ENCODE results near the gene CIZ1.

- TF ChIP-seq CTCF (IDR thresholded peaks at IDR 0.05) = no peak
- no peak for TF ChIP-seq REST (IDR thresholded peaks at IDR 0.05; ENCODE audit: insufficient read depth in 1 of 2, low read depth in 2 of 2, low read length in 1 of 2)
- TF ChIP-seq TCF7L2 (IDR thresholded peaks at IDR 0.05; ENCODE audit: low read depth, low read length) = no peak
- no peak for TF ChIP-seq POLR2AphosphoS5 (IDR thresholded peaks at IDR 0.05; ENCODE audit: low read depth, low read length)
- TF ChIP-seq SIN3A (IDR thresholded peaks at IDR 0.05; ENCODE audit: borderline replicate concordance, insufficient read depth, low read depth, low read length) = no peak
Observed at GRCh38 chr9:128187361-128187760, 4.0 kb downstream of the CIZ1 start.
